A549 (cell line): Measurements from ENCODE around the gene ANO7. TPM values are rescaled to one million over a fixed set of nuclear protein-coding genes. Genes with fewer than 3 reads are reported as not detected.

Experiments
- ATAC-seq, 2 experiments: fragments of 200-7000 bp in 1 of 2; fragments of >200 bp in 1 of 2; cut with Nextera tagmentation in 1 of 2; cut with Tn5 transposase in 1 of 2; 3 replicates each; pipeline versions ENCODE4 v1.8.0 to v1.9.1; 2018 to 2020; ENCODE audit warnings: mild to moderate bottlenecking in 1 of 2, moderate library complexity in 1 of 2
- CTCF ChIA-PET: fragments of 300-600 bp; sonication (Branson Sonifier 250); formaldehyde crosslinking; extraction: SDS; loops from one replicate; lab custom pipeline; 2021; ENCODE audit warnings: antibody characterized with exemption, inconsistent platforms; lab: Yijun Ruan, JAX
- POLR2A ChIA-PET: fragments of 350-600 bp; formaldehyde crosslinking; extraction: SDS; loops from one replicate; lab custom pipeline; 2021; ENCODE audit warnings: antibody characterized with exemption, inconsistent platforms; lab: Yijun Ruan, JAX
- DNase-seq, 2 experiments: peaks; one replicate each; pipeline versions ENCODE4 v3.0.0 to v3.0.0-alpha.2; 2011 to 2016; ENCODE audit warnings: low read depth in 1 of 2, low spot score in 1 of 2
- FAIRE-seq: peaks from 2 replicates; lab custom pipeline; 2011; peaks lifted over from hg19 to GRCh38; lab: Jason Lieb, UNC
- H3K27ac ChIP-seq, 2 experiments: fragments of >200 bp; sonication (Bioruptor Twin); formaldehyde crosslinking; 3 replicates each; pipeline ENCODE4 v1.5.1; 2016 to 2017
- H3K4me1 ChIP-seq: fragments of >200 bp; sonication (Bioruptor Twin); formaldehyde crosslinking; 3 replicates; pipeline ENCODE4 v1.6.1; 2016
- H3K4me2 ChIP-seq: fragments of >200 bp; sonication (Bioruptor Twin); formaldehyde crosslinking; 3 replicates; pipeline ENCODE4 v1.6.1; 2016
- H3K4me3 ChIP-seq: fragments of >200 bp; sonication (Bioruptor Twin); formaldehyde crosslinking; 3 replicates; pipeline ENCODE4 v1.5.1; 2016
- H3K9me3 ChIP-seq: fragments of >200 bp; sonication (Bioruptor Twin); formaldehyde crosslinking; 3 replicates; pipeline ENCODE4 v1.6.1; 2016
- CBX2 ChIP-seq: fragments of 200-600 bp; sonication (generic); IDR thresholded peaks from 2 replicates; pipeline ENCODE4 v1.6.1; 2016; ENCODE audit warnings: low read depth, mild to moderate bottlenecking, borderline replicate concordance
- CBX8 ChIP-seq: fragments of 200-600 bp; sonication (generic); IDR thresholded peaks from 2 replicates; pipeline ENCODE4 v1.6.1; 2016
- CHD4 ChIP-seq: fragments of 200-600 bp; sonication (generic); IDR thresholded peaks from 2 replicates; pipeline ENCODE4 v1.6.1; 2016; ENCODE audit warnings: antibody characterized with exemption, mild to moderate bottlenecking, borderline replicate concordance
- CTCF ChIP-seq: fragments of >200 bp; sonication (Bioruptor Twin); formaldehyde crosslinking; IDR thresholded peaks from 3 replicates; pipeline ENCODE4 v1.5.1; 2016
- EHF ChIP-seq: fragments of 250-450 bp; sonication (Bioruptor Pico); IDR thresholded peaks from 2 replicates; pipeline ENCODE4 v1.5.0; 2020; ENCODE audit warnings: mild to moderate bottlenecking
- ESRRA ChIP-seq: fragments of 150-350 bp; IDR thresholded peaks from 2 replicates; pipeline ENCODE4 v1.6.1; 2014; ENCODE audit warnings: mild to moderate bottlenecking, low read length, borderline replicate concordance
- JUNB ChIP-seq: fragments of >200 bp; sonication (Bioruptor Twin); formaldehyde crosslinking; IDR thresholded peaks from 2 replicates; pipeline ENCODE4 v1.6.1; 2016
- MAFK ChIP-seq: fragments of 450-650 bp; IDR thresholded peaks from 2 replicates; pipeline ENCODE4 v1.6.1; 2014; ENCODE audit not compliant: partially characterized antibody
- MAX ChIP-seq: IDR thresholded peaks from 2 replicates; pipeline ENCODE4 v1.6.1; 2012
- MYC ChIP-seq: IDR thresholded peaks from 2 replicates; pipeline ENCODE4 v1.6.1; 2012; ENCODE audit warnings: mild to moderate bottlenecking, inconsistent platforms, low read length, improper control_type of control experiment, borderline replicate concordance
- PBX3 ChIP-seq: IDR thresholded peaks from 2 replicates; pipeline ENCODE4 v1.6.1; 2012
- POLR2AphosphoS2 ChIP-seq: conservative IDR thresholded peaks from 2 replicates; pipeline ENCODE4 v1.6.1; 2012; ENCODE audit warnings: low read length, improper control_type of control experiment, inconsistent platforms
- RAD21 ChIP-seq, 2 experiments: fragments of >200 bp in 1 of 2; sonication (Bioruptor Twin) in 1 of 2; formaldehyde crosslinking in 1 of 2; IDR thresholded peaks in 1 of 2; conservative IDR thresholded peaks in 1 of 2; 2 replicates in 1 of 2; 3 replicates in 1 of 2; pipeline ENCODE4 v1.6.1; 2012 to 2018; ENCODE audit warnings: inconsistent platforms in 1 of 2
- REST ChIP-seq: fragments of 200-600 bp; sonication (generic); IDR thresholded peaks from 2 replicates; pipeline ENCODE4 v1.6.1; 2016; ENCODE audit warnings: antibody characterized with exemption, mild to moderate bottlenecking, moderate library complexity
- TP53 ChIP-seq: fragments of 250-450 bp; sonication (Bioruptor Pico); IDR thresholded peaks from 2 replicates; pipeline ENCODE4 v1.5.0; 2021; ENCODE audit warnings: mild to moderate bottlenecking, moderate library complexity
- ZC3H11A ChIP-seq: fragments of 450-650 bp; IDR thresholded peaks from 2 replicates; pipeline ENCODE4 v1.6.1; 2014; ENCODE audit warnings: antibody characterized with exemption, mild to moderate bottlenecking
- ZFP36 ChIP-seq: fragments of 450-650 bp; IDR thresholded peaks from 2 replicates; pipeline ENCODE4 v1.6.1; 2014; ENCODE audit warnings: borderline replicate concordance; ENCODE audit not compliant: partially characterized antibody
- ZNF302 ChIP-seq: fragments of 250-450 bp; sonication (Bioruptor Pico); IDR thresholded peaks from 2 replicates; pipeline ENCODE4 v1.9.0; 2021; ENCODE audit warnings: inconsistent platforms, mild to moderate bottlenecking, moderate library complexity
- WGBS: methylation state at CpG from one replicate; pipeline ENCODE4 v1.1.6; 2017; ENCODE audit errors: missing lambda C conversion rate; 5-methylcytosine and 5-hydroxymethylcytosine counted together
- polyA plus RNA-seq, 4 experiments: library from polyadenylated mRNA; depleted of rRNA in 3 of 4; stranded (reverse); fragments of >200 nt; fragmentation: RNase III in 1 of 4; extraction: RNeasy Plus Mini Kit Qiagen cat#74134 plus additional on column Dnase treatment in 1 of 4; gene quantifications; 2 replicates in 3 of 4; 3 replicates in 1 of 4; pipeline ENCODE4 v1.2.3, GENCODE V29; 2011 to 2017

Gene ANO7
- polyA plus RNA-seq, 2 of the 4 experiments (the other 2 are of a cell fraction): 0.92 to 2.7 TPM

GRCh38 chr2:241269707-241270520 is 81.4 kb downstream of the ANO7 start:
- 91% methylated on average over 15 of the region's 15 CpGs for WGBS
- no peak for TF ChIP-seq ZC3H11A
- TF ChIP-seq ZFP36: no peak
- no peak for TF ChIP-seq ESRRA
- TF ChIP-seq MYC: no peak
- TF ChIP-seq POLR2AphosphoS2: no peak
- TF ChIP-seq JUNB: no peak
- no peak for TF ChIP-seq REST
- TF ChIP-seq PBX3: no peak
- no peak for TF ChIP-seq ZNF302 (CRISPR knock-in tag)
- TF ChIP-seq TP53: no peak
- TF ChIP-seq RAD21 (conservative IDR thresholded peaks at IDR 0.05 in 1 of 2, IDR thresholded peaks at IDR 0.05 in 1 of 2): no peak
- TF ChIP-seq CBX8: no peak
- TF ChIP-seq CHD4: no peak
- no peak for FAIRE-seq

GRCh38 chr2:241270531-241270930 is 82.1 kb downstream of the ANO7 start:
- peak overlapping the region; percentile 87 for H3K4me2 ChIP-seq
- WGBS: 80% methylated on average over 5 of the region's 5 CpGs
- DNase-seq: no peak
- H3K9me3 ChIP-seq: no peaks in the 10 kb centered on the region
- H3K27ac ChIP-seq: no peak overlapping the region; a peak in 1 of 6 replicates
- H3K4me3 ChIP-seq: no peak overlapping the region
- ATAC-seq: no peak
- POLR2A ChIA-PET: no interaction called here
- TF ChIP-seq EHF (CRISPR knock-in tag) (no peak), CBX2 (no peak)
- peaks cover 34% of the 10 kb centered on the region; the same call in 2 of the 3 replicates for H3K4me1 ChIP-seq
- CTCF ChIA-PET: no interaction called here
- no peak for FAIRE-seq

More at GRCh38 chr2:241269707-241270520, 81.4 kb downstream of the ANO7 start:
- CTCF ChIA-PET: interaction anchor here (0.8 to 1.2 kb wide), 2 partner anchors 11 to 197 kb away, joined by 3 read pairs; no protein-coding TSS in a partner anchor
- POLR2A ChIA-PET: no interaction called here
- no peak for DNase-seq
- peaks cover 34% of the 10 kb centered on the region; the same call in 2 of the 3 replicates for H3K4me1 ChIP-seq
- H3K4me3 ChIP-seq: no peak overlapping the region
- peak overlapping the region; percentile 87; the same call in 2 of the 3 replicates for H3K4me2 ChIP-seq
- no peaks in the 10 kb centered on the region for H3K9me3 ChIP-seq
- ATAC-seq: no peak
- H3K27ac ChIP-seq: no peak overlapping the region

- whole genome bisulfite sequencing: 1% methylated on average over 18 of the region's 37 CpGs
- no peak for FAIRE-seq
These were observed 83.3 kb downstream of the ANO7 start for GRCh38 chr2:241271706-241272302.

More at GRCh38 chr2:241271706-241272302, 83.3 kb downstream of the ANO7 start:
- peak; percentile 45 to 77 for DNase-seq
- peak overlapping the region; percentile 93 to 97 for H3K27ac ChIP-seq
- ATAC-seq: peak; percentile 70 to 85
- H3K9me3 ChIP-seq: no peaks in the 10 kb centered on the region
- peaks cover 34% of the 10 kb centered on the region; the same call in 2 of the 3 replicates for H3K4me1 ChIP-seq
- TF ChIP-seq MAX (peak; percentile 83), MAFK (peak; percentile 69), CTCF (no peak), MYC (0 out of 2 replicates have a peak, but pooled peaks have one; percentile 48)
- peak overlapping the region; percentile 98 for H3K4me3 ChIP-seq
- H3K4me2 ChIP-seq: peak overlapping the region; percentile 87
- POLR2A ChIA-PET: no interaction called here
- CTCF ChIA-PET: no interaction called here
